C4-2B (cell line): ENCODE measurements around the gene MFAP4.

Experiments used
- H3K27ac ChIP-seq: fragments of 450-650 bp; 2 replicates; pipeline ENCODE4 v1.5.1; 2017
- CTCF ChIP-seq: fragments of 450-650 bp; conservative IDR thresholded peaks from 2 replicates; pipeline ENCODE4 v1.5.1; 2017; ENCODE audit warnings: mild to moderate bottlenecking
- ZFX ChIP-seq: fragments of 450-650 bp; IDR thresholded peaks from 2 replicates; pipeline ENCODE4 v1.6.1; 2017

Gene MFAP4

GRCh38 chr17:19341641-19342610 lies 45.1 kb downstream of the MFAP4 start:
- TF ChIP-seq ZFX (no peak), CTCF (no peak)
- H3K27ac ChIP-seq: no peak overlapping the region

- TF ChIP-seq CTCF (no peak), ZFX (no peak)
- H3K27ac ChIP-seq: no peak overlapping the region
Observed at GRCh38 chr17:19341211-19341631, 45.8 kb downstream of the MFAP4 start.

GRCh38 chr17:19339341-19339815 lies 47.6 kb downstream of the MFAP4 start:
- no peak overlapping the region for H3K27ac ChIP-seq
- no peak for TF ChIP-seq CTCF
- TF ChIP-seq ZFX: no peak

GRCh38 chr17:19338031-19338990 lies 48.7 kb downstream of the MFAP4 start:
- TF ChIP-seq CTCF: peak; percentile 80
- TF ChIP-seq ZFX: no peak

GRCh38 chr17:19337712-19338023 lies 49.3 kb downstream of the MFAP4 start:
- no peak overlapping the region for H3K27ac ChIP-seq

More at GRCh38 chr17:19338031-19338990, 48.7 kb downstream of the MFAP4 start:
- no peak overlapping the region for H3K27ac ChIP-seq

GRCh38 chr17:19336938-19337711 lies 49.9 kb downstream of the MFAP4 start:
- H3K27ac ChIP-seq: no peak overlapping the region
- TF ChIP-seq ZFX (no peak; the same call in 1 of the 2 replicates), CTCF (no peak)

More at GRCh38 chr17:19337712-19338023, 49.3 kb downstream of the MFAP4 start:
- no peak for TF ChIP-seq ZFX
- no peak for TF ChIP-seq CTCF
